ENCODE data around the gene NCAN.
"Not testable (repeated sequence)": the region's sequence is repeated elsewhere in the genome, so short reads cannot be mapped to it uniquely, and the experiment has no call there.

NCAN gene

GRCh38 chr19:19192910-19193423 lies 18.8 kb upstream of the NCAN start:
- DNase-seq (ENCODE audit: low read depth in 1 of 2, low spot score in 1 of 2) = no peak

GRCh38 chr19:19193926-19194325 lies 17.8 kb upstream of the NCAN start:
- no peak for DNase-seq (ENCODE audit: low read depth in 1 of 2, low spot score in 1 of 2)

- DNase-seq (ENCODE audit: low read depth in 1 of 2, low spot score in 1 of 2) = no peak
Observed at GRCh38 chr19:19201697-19202630, 9.8 kb upstream of the NCAN start.

GRCh38 chr19:19202707-19203011 lies 9.1 kb upstream of the NCAN start:
- no peak for DNase-seq (ENCODE audit: low read depth in 1 of 2, low spot score in 1 of 2)

GRCh38 chr19:19203012-19203856 lies 8.5 kb upstream of the NCAN start, which contains the start of gene NR2C2AP:
NR2C2AP (minus strand) TSS chr19:19203414; CDS start chr19:19203060, 354 bp downstream.
- DNase-seq (ENCODE audit: low read depth in 1 of 2, low spot score in 1 of 2) = peak; percentile 83 to 90

GRCh38 chr19:19204181-19204580 lies 7.6 kb upstream of the NCAN start:
- no peak for DNase-seq (ENCODE audit: low read depth in 1 of 2, low spot score in 1 of 2)

GRCh38 chr19:19205416-19206410 lies 6.0 kb upstream of the NCAN start:
- DNase-seq (ENCODE audit: low read depth in 1 of 2, low spot score in 1 of 2) = no peak

GRCh38 chr19:19206938-19207337 lies 4.8 kb upstream of the NCAN start:
- DNase-seq (ENCODE audit: low read depth in 1 of 2, low spot score in 1 of 2) = no peak

- DNase-seq (ENCODE audit: low read depth in 1 of 2, low spot score in 1 of 2) = no peak
Observed at GRCh38 chr19:19207637-19208572, 3.9 kb upstream of the NCAN start.

GRCh38 chr19:19209372-19209771 lies 2.4 kb upstream of the NCAN start:
- DNase-seq (ENCODE audit: low read depth in 1 of 2, low spot score in 1 of 2) = no peak

- no peak for DNase-seq (ENCODE audit: low read depth in 1 of 2, low spot score in 1 of 2)
Observed at GRCh38 chr19:19212916-19213315, 1.2 kb downstream of the NCAN start.

GRCh38 chr19:19213426-19214158 lies 1.8 kb downstream of the NCAN start:
- no peak for DNase-seq (ENCODE audit: low read depth in 1 of 2, low spot score in 1 of 2)

- no peak for DNase-seq (ENCODE audit: low read depth in 1 of 2, low spot score in 1 of 2)
Observed at GRCh38 chr19:19214159-19214490, 2.4 kb downstream of the NCAN start.

- no peak for DNase-seq (ENCODE audit: low read depth in 1 of 2, low spot score in 1 of 2)
Observed at GRCh38 chr19:19214892-19215291, 3.1 kb downstream of the NCAN start.

- no peak for DNase-seq (ENCODE audit: low read depth in 1 of 2, low spot score in 1 of 2)
Observed at GRCh38 chr19:19215792-19216191, 4.0 kb downstream of the NCAN start.

GRCh38 chr19:19217099-19217498 lies 5.3 kb downstream of the NCAN start:
- no peak for DNase-seq (ENCODE audit: low read depth in 1 of 2, low spot score in 1 of 2)

- DNase-seq (ENCODE audit: low read depth in 1 of 2, low spot score in 1 of 2) = no peak
Observed at GRCh38 chr19:19218911-19219310, 7.2 kb downstream of the NCAN start.

GRCh38 chr19:19221000-19221399 lies 9.2 kb downstream of the NCAN start:
- not testable (repeated sequence) for DNase-seq (ENCODE audit: low read depth in 1 of 2, low spot score in 1 of 2)

GRCh38 chr19:19223060-19223459 lies 11.3 kb downstream of the NCAN start:
- DNase-seq (ENCODE audit: low read depth in 1 of 2, low spot score in 1 of 2) = no peak
